Lower leg skin (tissue), 4 donors: ENCODE measurements around the gene SBK2. TPM values are rescaled to one million over a fixed set of nuclear protein-coding genes. Genes with fewer than 3 reads are reported as not detected.

ENCODE experiments used
- DNase-seq, 2 donors: peaks; one replicate each; pipeline ENCODE4 v3.0.0-alpha.2; 2019; ENCODE audit warnings: low spot score in 2 of 2
- H3K4me3 ChIP-seq: fragments of 200-600 bp; sonication (generic); 2 replicates; pipeline ENCODE4 v1.5.1; 2017; ENCODE audit warnings: mild to moderate bottlenecking, low read depth; ENCODE audit not compliant: poor library complexity, severe bottlenecking
- POLR2A ChIP-seq, 2 donors: fragments of 450-650 bp; IDR thresholded peaks; one replicate each; pipeline ENCODE4 v1.6.1; 2016 to 2017; ENCODE audit warnings: antibody characterized with exemption in 2 of 2, mild to moderate bottlenecking in 1 of 2, moderate library complexity in 1 of 2
- WGBS, 2 donors: methylation state at CpG; one replicate each; pipeline ENCODE4 v1.1.5; 2018; 5-methylcytosine and 5-hydroxymethylcytosine counted together
- intact Hi-C: fragments of 100-400 bp; cut with DNase I; formaldehyde crosslinking; loops from one replicate; pipeline ENCODE4 v1.15.0; 2023; ENCODE audit warnings: low total_unique reads
- total RNA-seq, 4 donors: library from RNA; depleted of rRNA; stranded (reverse); fragments of >200 nt; gene quantifications; one replicate each; pipeline ENCODE4 v1.1.0, GENCODE V29; 2016
- TF ChIP-seq, protein P1 (sequence below), 3 donors: fragments of 450-650 bp; IDR thresholded peaks; one replicate each; pipeline ENCODE4 v1.5.1; 2016; ENCODE audit warnings: antibody characterized with exemption in 3 of 3, mild to moderate bottlenecking in 3 of 3, moderate library complexity in 2 of 3

Gene SBK2
- total RNA-seq, 4 donors from 2014 or later: not detected

DNA sequence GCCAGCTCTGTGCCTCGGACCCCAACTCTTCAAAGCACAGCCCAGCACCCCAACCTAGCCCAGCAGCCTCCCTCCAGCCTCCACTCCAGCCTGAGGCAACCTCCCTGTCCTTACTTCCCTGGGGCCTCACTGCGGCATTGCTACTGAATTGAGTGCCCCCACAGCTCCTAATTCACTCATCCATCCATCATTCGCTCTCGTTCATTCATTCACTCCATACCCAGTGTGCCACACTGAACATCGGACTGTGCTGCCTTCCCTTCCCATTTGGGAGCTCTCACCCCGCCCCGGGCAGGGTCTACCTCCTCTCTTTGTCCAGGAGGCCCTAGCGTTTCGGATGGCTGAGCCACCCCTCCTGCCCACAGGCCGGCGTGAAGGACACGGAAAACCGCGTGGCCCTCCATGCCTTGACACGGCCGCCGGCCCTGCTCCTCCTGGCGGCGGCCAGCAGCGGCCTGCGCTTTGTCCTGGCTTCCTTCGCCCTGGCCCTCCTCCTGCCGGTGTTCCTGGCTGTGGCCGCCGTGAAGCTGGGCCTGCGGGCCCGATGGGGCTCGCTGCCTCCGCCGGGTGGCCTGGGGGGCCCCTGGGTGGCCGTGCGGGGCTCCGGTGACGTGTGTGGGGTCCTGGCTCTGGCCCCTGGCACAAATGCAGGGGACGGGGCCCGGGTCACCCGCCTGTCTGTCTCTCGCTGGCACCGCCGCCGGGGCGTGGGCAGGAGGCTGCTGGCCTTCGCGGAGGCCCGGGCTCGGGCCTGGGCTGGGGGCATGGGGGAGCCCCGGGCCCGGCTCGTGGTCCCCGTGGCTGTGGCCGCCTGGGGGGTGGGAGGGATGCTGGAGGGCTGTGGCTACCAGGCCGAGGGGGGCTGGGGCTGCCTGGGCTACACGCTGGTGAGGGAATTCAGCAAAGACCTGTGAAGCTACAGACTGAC, 50.6 kb downstream of the SBK2 start:
- TF ChIP-seq POLR2A (IDR thresholded peaks at IDR 0.05): no peak
- 70 to 80% methylated on average over 22 to 48 of the region's 53 CpGs for WGBS, 2 donors
- intact Hi-C loops: no loop called here
- no peak for DNase-seq
- H3K4me3 ChIP-seq: no peak overlapping the region

DNA sequence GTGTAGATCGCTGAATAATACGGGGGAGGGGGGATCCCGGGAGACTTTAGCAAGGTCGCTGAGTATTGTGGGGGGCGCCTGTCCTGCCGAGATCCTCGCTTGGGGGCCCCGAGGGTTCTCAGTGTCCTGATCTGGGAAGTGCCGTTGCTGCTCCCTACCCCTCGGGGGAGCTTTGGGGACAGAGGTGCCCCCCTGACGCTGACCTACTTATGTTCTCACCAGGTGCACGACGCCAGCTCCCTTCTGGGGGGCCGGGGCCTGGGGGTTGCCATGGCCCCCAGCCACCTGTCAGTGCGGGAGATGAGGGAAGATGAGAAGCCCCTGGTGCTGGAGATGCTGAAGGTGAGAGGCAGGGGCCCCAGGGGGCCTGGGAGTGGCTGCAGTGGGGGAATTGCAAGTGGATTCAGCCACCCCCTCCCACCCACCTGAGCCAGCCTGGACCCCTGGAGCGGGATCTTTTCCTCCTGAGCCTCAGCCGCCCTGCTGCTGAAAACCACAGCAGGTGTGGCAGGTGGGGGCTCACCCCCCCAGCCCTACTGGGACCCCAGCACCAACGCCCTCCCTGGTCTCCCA, 51.4 kb downstream of the SBK2 start:
- TF ChIP-seq POLR2A (IDR thresholded peaks at IDR 0.05): no peak
- TF ChIP-seq, protein P1, sequence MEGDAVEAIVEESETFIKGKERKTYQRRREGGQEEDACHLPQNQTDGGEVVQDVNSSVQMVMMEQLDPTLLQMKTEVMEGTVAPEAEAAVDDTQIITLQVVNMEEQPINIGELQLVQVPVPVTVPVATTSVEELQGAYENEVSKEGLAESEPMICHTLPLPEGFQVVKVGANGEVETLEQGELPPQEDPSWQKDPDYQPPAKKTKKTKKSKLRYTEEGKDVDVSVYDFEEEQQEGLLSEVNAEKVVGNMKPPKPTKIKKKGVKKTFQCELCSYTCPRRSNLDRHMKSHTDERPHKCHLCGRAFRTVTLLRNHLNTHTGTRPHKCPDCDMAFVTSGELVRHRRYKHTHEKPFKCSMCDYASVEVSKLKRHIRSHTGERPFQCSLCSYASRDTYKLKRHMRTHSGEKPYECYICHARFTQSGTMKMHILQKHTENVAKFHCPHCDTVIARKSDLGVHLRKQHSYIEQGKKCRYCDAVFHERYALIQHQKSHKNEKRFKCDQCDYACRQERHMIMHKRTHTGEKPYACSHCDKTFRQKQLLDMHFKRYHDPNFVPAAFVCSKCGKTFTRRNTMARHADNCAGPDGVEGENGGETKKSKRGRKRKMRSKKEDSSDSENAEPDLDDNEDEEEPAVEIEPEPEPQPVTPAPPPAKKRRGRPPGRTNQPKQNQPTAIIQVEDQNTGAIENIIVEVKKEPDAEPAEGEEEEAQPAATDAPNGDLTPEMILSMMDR (IDR thresholded peaks at IDR 0.05): no peak
- peak overlapping the region; percentile 10 for H3K4me3 ChIP-seq
- DNase-seq: no peak
- intact Hi-C loops: no loop called here
- WGBS, 2 donors: 22 to 23% methylated on average over 17 of the region's 18 CpGs

DNA sequence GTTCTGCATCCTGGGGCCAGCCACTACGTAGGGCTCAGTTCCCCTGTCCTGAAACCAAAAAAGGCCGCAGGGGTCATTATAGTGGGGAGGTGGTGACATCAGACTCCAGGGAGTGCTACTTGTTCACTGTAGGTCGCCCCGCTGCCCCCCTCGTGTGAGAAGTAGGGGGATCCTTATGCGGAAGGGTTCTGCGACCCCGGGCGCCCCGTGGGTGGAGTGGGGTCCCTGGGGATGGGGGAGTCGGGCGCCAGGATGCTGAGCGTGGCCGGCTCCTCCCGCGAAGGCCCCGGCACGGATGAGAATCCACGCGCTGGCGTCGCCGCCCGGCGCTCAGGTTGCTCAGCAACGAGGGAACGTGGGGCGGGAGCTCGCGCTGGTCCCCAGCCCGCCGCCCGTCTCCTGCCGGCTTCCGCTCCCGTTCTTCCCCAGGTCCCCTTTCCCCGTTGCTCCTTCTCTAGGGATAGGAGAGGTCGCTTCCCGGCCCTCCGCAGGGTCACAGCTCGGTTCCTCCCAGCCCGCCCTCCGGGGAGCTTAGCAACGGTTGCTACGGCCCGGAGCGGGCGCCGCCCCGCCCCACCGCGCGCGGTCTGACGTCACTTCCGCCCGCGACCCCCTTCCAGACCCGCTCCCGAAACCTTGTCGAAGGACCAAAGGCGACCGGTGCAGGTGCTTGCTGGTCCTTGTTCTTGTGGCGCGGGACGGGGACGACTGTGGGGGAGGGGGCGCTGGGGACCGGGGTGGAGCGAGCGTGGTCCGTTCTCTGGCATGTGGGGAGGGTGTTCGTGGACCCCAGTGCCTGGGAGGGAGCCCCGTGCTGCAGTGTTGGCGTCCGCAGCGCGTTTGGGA, 52.1 kb downstream of the SBK2 start, which contains the start of gene NAT14:
TSS of gene NAT14 (plus strand) at position 596 of the 846 bp plus-strand sequence. CDS start 521 bp downstream, outside the sequence.
- 2 to 4% methylated on average over 28 to 65 of the region's 78 CpGs for WGBS, 2 donors
- no peak for DNase-seq
- peak within 1 kb of the TSS; percentile 10 for H3K4me3 ChIP-seq
- intact Hi-C loops: no loop called here
- no peak for TF ChIP-seq POLR2A (IDR thresholded peaks at IDR 0.05)
- TF ChIP-seq, protein P1 (IDR thresholded peaks at IDR 0.05): no peak

DNA sequence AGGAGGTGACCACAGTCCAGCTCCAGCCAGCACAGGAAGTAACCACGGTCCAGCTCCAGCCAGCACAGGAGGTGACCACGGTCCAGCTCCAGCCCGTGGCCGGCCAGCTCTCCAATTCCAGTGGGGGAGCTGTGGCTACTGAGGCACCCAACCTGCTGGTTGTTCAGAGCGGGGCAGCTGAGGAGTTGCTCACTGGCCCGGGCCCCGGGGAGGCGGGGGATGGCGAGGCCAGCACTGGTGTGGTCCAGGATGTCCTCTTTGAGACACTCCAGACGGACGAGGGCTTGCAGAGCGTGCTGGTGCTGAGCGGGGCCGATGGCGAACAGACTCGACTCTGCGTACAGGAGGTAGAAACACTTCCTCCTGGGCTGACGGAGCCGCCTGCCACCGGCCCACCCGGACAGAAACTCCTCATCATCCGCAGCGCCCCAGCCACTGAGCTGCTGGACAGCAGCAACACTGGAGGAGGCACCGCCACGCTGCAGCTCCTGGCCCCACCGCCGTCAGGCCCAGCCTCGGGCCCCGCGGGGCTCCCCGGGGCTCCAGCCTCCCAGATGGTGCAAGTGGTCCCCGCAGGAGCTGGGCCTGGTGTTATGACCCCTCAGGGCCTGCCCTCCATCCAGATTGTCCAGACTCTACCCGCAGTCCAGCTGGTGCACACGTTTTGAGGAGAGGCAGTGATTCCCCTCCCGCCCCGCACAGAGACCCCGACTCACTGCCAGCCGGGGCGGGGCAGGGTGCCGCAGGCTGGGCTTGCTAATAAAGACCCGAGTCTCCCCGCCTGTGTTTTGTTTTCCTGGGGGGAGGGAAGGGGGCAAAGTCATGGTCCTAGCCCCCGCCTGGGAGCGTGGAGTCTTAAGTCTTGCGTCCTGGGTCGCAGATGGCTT, 53.0 kb downstream of the SBK2 start:
- TF ChIP-seq, protein P1 (IDR thresholded peaks at IDR 0.05): no peak
- no peak for TF ChIP-seq POLR2A (IDR thresholded peaks at IDR 0.05)
- 61 to 85% methylated on average over 13 to 37 of the region's 46 CpGs for WGBS, 2 donors
- intact Hi-C loops: no loop called here
- no peak for DNase-seq
- no peak overlapping the region for H3K4me3 ChIP-seq

DNA sequence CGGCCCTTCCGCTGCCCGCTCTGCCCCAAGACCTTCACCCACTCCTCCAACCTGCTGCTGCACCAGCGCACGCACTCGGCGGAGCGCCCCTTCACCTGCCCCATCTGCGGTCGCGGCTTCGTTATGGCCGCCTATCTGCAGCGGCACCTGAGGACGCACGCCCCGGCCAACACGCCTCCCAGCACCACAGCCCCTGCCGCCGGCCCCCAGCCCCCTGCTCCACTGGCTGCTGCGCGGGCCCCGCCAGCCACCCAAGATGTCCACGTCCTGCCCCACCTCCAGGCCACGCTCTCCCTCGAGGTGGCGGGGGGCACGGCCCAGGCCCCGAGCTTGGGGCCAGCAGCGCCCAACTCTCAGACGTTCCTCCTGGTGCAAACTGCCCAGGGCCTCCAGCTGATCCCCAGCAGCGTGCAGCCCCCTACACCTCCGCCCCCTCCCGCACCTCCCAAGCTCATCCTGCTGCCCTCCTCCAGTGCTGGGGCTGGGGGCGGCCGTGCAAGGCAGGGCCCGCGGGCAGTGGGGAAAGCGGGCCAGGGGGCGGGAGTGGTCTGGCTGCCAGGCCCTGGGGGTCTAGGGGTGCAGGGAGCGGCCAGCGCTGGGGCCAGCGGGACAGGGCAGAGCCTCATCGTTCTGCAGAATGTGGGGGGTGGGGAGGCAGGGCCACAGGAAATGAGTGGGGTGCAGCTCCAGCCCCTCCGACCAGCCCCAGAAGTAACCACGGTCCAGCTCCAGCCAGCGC, 53.8 kb downstream of the SBK2 start:
- no peak for TF ChIP-seq POLR2A (IDR thresholded peaks at IDR 0.05)
- TF ChIP-seq, protein P1 (IDR thresholded peaks at IDR 0.05): no peak
- no peak for DNase-seq
- WGBS, 2 donors: 91 to 92% methylated on average over 41 to 43 of the region's 47 CpGs
- intact Hi-C loops: no loop called here
- no peak overlapping the region for H3K4me3 ChIP-seq
